GM23338 (cell line): Measurements from ENCODE around the gene HNRNPA1. TPM values are rescaled to one million over a fixed set of nuclear protein-coding genes. Genes with fewer than 3 reads are reported as not detected.
"Not testable (repeated sequence)": the region's sequence is repeated elsewhere in the genome, so short reads cannot be mapped to it uniquely, and the experiment has no call there.

Experiments
- ATAC-seq: fragments of 200-7000 bp; cut with Tn5 transposase; 3 replicates; pipeline ENCODE4 v1.9.1; 2020
- DNase-seq: peaks from one replicate; pipeline ENCODE4 v3.0.0-alpha.2; 2015; ENCODE audit warnings: low spot score
- H2AFZ ChIP-seq: fragments of 200-600 bp; sonication (generic); 2 replicates; pipeline ENCODE4 v1.8.0; 2016; ENCODE audit warnings: antibody characterized with exemption, mild to moderate bottlenecking, moderate library complexity
- H3F3A ChIP-seq: fragments of 200-600 bp; sonication (generic); replicated peaks from 2 replicates; pipeline ENCODE4 v1.8.0; 2017; ENCODE audit warnings: antibody characterized with exemption, mixed run types, low read depth
- H3K27ac ChIP-seq: fragments of 200-600 bp; sonication (generic); 2 replicates; pipeline ENCODE4 v1.6.1; 2016; ENCODE audit warnings: low read depth
- H3K27me3 ChIP-seq: fragments of 200-600 bp; sonication (generic); 2 replicates; pipeline ENCODE4 v1.8.0; 2016; ENCODE audit warnings: mild to moderate bottlenecking, mixed run types, moderate library complexity; ENCODE audit not compliant: insufficient read depth
- H3K36me3 ChIP-seq: fragments of 200-600 bp; sonication (generic); 2 replicates; pipeline ENCODE4 v1.8.0; 2016; ENCODE audit warnings: mild to moderate bottlenecking; ENCODE audit not compliant: insufficient read depth
- H3K4me1 ChIP-seq: fragments of 200-600 bp; sonication (generic); 2 replicates; pipeline ENCODE4 v1.8.0; 2016; ENCODE audit warnings: mild to moderate bottlenecking, moderate library complexity; ENCODE audit not compliant: insufficient read depth
- H3K4me2 ChIP-seq: fragments of 200-600 bp; sonication (generic); 2 replicates; pipeline ENCODE4 v1.7.1; 2017; ENCODE audit warnings: mixed run types
- H3K4me3 ChIP-seq: fragments of 200-600 bp; sonication (generic); 2 replicates; pipeline ENCODE4 v1.6.1; 2016; ENCODE audit warnings: mixed run types
- H3K79me2 ChIP-seq: fragments of 200-600 bp; sonication (generic); replicated peaks from 2 replicates; pipeline ENCODE4 v1.8.0; 2017; ENCODE audit warnings: mild to moderate bottlenecking; ENCODE audit not compliant: insufficient read depth
- H3K9me2 ChIP-seq: fragments of 200-600 bp; sonication (generic); 2 replicates; pipeline ENCODE4 v1.8.0; 2017; ENCODE audit not compliant: insufficient read depth
- H4K20me1 ChIP-seq: fragments of 200-600 bp; sonication (generic); replicated peaks from 2 replicates; pipeline ENCODE4 v1.8.0; 2017; ENCODE audit warnings: mild to moderate bottlenecking; ENCODE audit not compliant: insufficient read depth
- H3K27ac Mint-ChIP-seq: 2 replicates; pipeline ENCODE4 v1.8.0; 2020; ENCODE audit warnings: inconsistent platforms, mild to moderate bottlenecking, moderate library complexity, mixed read lengths
- H3K27me3 Mint-ChIP-seq: 3 replicates; pipeline ENCODE4 v1.8.0; 2022; ENCODE audit warnings: low read depth, mild to moderate bottlenecking, moderate library complexity, mixed read lengths, inconsistent platforms; ENCODE audit not compliant: insufficient read depth, poor library complexity
- H3K36me3 Mint-ChIP-seq: 3 replicates; pipeline ENCODE4 v1.8.0; 2021; ENCODE audit warnings: low read depth, mild to moderate bottlenecking, inconsistent platforms, moderate library complexity, mixed read lengths
- H3K4me1 Mint-ChIP-seq: 3 replicates; pipeline ENCODE4 v1.8.0; 2020; ENCODE audit warnings: mild to moderate bottlenecking, inconsistent platforms, mixed read lengths
- H3K4me3 Mint-ChIP-seq: 3 replicates; pipeline ENCODE4 v1.8.0; 2021; ENCODE audit warnings: moderate library complexity, mild to moderate bottlenecking, inconsistent platforms, mixed read lengths
- H3K9me3 Mint-ChIP-seq: 3 replicates; pipeline ENCODE4 v1.8.0; 2020; ENCODE audit warnings: moderate library complexity, mild to moderate bottlenecking, inconsistent platforms, mixed read lengths
- EZH2 ChIP-seq: fragments of 200-600 bp; sonication (generic); IDR thresholded peaks from one replicate; pipeline ENCODE4 v1.8.0; 2017; ENCODE audit warnings: antibody characterized with exemption, mild to moderate bottlenecking, low read depth; ENCODE audit not compliant: unreplicated experiment
- EZH2phosphoT487 ChIP-seq: fragments of 200-600 bp; sonication (generic); IDR thresholded peaks from one replicate; pipeline ENCODE4 v1.8.1; 2018; ENCODE audit warnings: antibody characterized with exemption; ENCODE audit not compliant: unreplicated experiment
- JUNB ChIP-seq: IDR thresholded peaks from one replicate; pipeline ENCODE4 v1.6.1; 2016; ENCODE audit warnings: antibody characterized with exemption; ENCODE audit not compliant: unreplicated experiment
- STAT1 ChIP-seq: IDR thresholded peaks from one replicate; pipeline ENCODE4 v1.6.1; 2016; ENCODE audit warnings: antibody characterized with exemption; ENCODE audit not compliant: unreplicated experiment
- ZNF114 ChIP-seq: fragments of 250-450 bp; sonication (Bioruptor Pico); IDR thresholded peaks from 2 replicates; pipeline ENCODE4 v1.5.0; 2020; ENCODE audit warnings: mild to moderate bottlenecking, moderate library complexity
- polyA plus RNA-seq: library from polyadenylated mRNA; unstranded; fragments of >200 nt; fragmentation: Nextera tagmentation; extraction: Ambion mirVana; gene quantifications from 2 replicates; pipeline ENCODE4 v1.2.1, GENCODE V29; 2016
- total RNA-seq: library from RNA; depleted of rRNA; stranded (reverse); fragments of >200 nt; shearing (Covaris generic); gene quantifications from 2 replicates; pipeline ENCODE4 v1.2.3, GENCODE V29; 2014
- TF ChIP-seq, protein P1 (sequence below): IDR thresholded peaks from 2 replicates; pipeline ENCODE4 v1.6.1; 2016; ENCODE audit warnings: antibody characterized with exemption
- TF ChIP-seq, protein P2 (sequence below): IDR thresholded peaks from one replicate; pipeline ENCODE4 v1.6.1; 2018; ENCODE audit warnings: antibody characterized with exemption; ENCODE audit not compliant: unreplicated experiment
- TF ChIP-seq, protein P3 (sequence below), 2 experiments: fragments of 200-600 bp in 1 of 2; sonication (generic) in 1 of 2; conservative IDR thresholded peaks; 2 replicates each; pipeline versions ENCODE4 v1.5.1 to v1.6.1; 2016 to 2017; ENCODE audit warnings: antibody characterized with exemption in 2 of 2, low read depth in 2 of 2, mild to moderate bottlenecking in 2 of 2, moderate library complexity in 1 of 2

HNRNPA1 gene
- total and polyA plus RNA-seq, 2 experiments from 2014 or later = 1,104 to 2,576 TPM

DNA sequence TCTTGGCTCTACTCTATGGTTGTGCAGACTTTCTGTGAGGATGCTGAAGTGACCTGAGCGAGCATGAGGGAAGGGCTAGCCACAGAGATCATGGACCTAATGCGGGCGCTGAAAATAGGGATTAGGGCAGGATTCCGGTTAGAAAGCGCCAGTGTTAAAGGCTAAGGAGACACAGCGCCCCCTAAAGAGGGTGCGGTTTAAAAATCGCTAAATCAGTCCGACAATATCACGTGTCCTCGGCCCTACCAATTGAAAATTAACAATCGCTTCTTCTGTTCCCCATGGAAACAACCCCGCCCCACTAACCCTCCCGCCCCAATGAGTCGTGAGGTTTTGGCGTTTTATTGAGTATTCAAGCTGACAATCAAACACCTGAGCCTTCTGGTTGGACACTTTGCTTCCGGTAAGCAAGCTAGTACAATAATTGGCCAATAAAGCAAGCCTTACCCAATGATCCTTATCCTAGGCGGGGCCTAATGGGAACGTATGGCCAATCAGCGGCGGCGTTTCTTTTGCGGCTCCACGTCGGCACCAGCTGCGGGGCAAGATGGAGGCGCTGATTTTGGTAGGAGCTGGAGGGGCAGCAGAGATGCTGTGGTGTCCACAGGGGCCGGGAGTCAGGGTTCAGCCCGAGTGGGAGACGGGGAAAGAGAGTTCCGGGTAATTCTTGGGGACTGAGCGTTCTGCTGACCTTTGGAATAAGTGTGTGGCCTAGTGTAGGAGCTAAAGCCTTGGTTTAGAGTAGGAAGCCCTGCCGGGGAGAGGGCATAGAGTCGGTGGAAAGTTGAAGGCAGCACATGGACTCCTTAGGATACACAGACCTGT, 44.3 kb downstream of the HNRNPA1 start, which contains the start of gene COPZ1 (continued):
- TF ChIP-seq, protein P1, sequence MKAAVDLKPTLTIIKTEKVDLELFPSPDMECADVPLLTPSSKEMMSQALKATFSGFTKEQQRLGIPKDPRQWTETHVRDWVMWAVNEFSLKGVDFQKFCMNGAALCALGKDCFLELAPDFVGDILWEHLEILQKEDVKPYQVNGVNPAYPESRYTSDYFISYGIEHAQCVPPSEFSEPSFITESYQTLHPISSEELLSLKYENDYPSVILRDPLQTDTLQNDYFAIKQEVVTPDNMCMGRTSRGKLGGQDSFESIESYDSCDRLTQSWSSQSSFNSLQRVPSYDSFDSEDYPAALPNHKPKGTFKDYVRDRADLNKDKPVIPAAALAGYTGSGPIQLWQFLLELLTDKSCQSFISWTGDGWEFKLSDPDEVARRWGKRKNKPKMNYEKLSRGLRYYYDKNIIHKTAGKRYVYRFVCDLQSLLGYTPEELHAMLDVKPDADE = no peak
- TF ChIP-seq, protein P2, sequence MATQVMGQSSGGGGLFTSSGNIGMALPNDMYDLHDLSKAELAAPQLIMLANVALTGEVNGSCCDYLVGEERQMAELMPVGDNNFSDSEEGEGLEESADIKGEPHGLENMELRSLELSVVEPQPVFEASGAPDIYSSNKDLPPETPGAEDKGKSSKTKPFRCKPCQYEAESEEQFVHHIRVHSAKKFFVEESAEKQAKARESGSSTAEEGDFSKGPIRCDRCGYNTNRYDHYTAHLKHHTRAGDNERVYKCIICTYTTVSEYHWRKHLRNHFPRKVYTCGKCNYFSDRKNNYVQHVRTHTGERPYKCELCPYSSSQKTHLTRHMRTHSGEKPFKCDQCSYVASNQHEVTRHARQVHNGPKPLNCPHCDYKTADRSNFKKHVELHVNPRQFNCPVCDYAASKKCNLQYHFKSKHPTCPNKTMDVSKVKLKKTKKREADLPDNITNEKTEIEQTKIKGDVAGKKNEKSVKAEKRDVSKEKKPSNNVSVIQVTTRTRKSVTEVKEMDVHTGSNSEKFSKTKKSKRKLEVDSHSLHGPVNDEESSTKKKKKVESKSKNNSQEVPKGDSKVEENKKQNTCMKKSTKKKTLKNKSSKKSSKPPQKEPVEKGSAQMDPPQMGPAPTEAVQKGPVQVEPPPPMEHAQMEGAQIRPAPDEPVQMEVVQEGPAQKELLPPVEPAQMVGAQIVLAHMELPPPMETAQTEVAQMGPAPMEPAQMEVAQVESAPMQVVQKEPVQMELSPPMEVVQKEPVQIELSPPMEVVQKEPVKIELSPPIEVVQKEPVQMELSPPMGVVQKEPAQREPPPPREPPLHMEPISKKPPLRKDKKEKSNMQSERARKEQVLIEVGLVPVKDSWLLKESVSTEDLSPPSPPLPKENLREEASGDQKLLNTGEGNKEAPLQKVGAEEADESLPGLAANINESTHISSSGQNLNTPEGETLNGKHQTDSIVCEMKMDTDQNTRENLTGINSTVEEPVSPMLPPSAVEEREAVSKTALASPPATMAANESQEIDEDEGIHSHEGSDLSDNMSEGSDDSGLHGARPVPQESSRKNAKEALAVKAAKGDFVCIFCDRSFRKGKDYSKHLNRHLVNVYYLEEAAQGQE = no peak

DNA sequence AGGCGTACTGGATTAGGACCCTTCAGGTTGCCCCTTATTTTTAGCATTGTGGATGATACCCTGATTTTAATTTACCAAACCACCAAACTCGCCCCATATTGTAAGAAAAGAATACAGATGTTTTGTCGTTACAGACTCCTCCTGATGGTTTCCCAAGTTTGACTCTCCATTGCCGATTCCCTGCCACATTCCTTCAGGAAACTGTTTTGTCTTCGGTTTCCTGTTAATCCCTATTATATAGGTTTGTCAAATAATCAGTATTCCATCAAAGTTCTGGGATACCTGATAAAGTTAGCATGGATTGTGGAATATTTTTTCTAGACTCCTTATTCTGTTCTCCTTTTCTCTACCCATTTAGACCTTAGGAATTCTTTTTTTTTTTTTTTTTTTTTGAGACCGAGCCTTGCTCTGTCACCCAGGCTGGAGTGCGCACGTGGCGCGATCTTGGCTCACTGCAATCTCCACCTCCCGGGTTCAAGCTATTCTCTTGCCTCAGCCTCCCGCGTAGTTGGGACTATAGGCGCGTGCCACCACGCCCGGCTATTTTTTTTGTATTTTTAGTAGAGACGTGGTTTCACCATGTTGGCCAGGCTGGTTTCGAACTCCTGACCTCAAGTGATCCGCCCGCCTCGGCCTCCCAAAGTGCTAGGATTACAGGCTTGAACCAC, 45.0 kb downstream of the HNRNPA1 start:
- peak overlapping the region; percentile 0; the same call in 1 of the 2 replicates for H3K27ac ChIP-seq
- not testable (repeated sequence) for ATAC-seq, H3K9me2 ChIP-seq, H2AFZ ChIP-seq, H3F3A ChIP-seq, H3K36me3 Mint-ChIP-seq, DNase-seq, H3K79me2 ChIP-seq, H4K20me1 ChIP-seq, H3K27me3 Mint-ChIP-seq, H3K27me3 ChIP-seq, H3K9me3 Mint-ChIP-seq, H3K36me3 ChIP-seq
- H3K4me3 ChIP-seq = peak overlapping the region; percentile 53
- H3K4me3 Mint-ChIP-seq = peak overlapping the region; percentile 100
- peaks cover 27% of the 10 kb centered on the region for H3K4me1 Mint-ChIP-seq
- peaks cover 23% of the 10 kb centered on the region for H3K4me1 ChIP-seq
- H3K4me2 ChIP-seq = peak overlapping the region; percentile 74
- peak overlapping the region; percentile 97 for H3K27ac Mint-ChIP-seq

DNA sequence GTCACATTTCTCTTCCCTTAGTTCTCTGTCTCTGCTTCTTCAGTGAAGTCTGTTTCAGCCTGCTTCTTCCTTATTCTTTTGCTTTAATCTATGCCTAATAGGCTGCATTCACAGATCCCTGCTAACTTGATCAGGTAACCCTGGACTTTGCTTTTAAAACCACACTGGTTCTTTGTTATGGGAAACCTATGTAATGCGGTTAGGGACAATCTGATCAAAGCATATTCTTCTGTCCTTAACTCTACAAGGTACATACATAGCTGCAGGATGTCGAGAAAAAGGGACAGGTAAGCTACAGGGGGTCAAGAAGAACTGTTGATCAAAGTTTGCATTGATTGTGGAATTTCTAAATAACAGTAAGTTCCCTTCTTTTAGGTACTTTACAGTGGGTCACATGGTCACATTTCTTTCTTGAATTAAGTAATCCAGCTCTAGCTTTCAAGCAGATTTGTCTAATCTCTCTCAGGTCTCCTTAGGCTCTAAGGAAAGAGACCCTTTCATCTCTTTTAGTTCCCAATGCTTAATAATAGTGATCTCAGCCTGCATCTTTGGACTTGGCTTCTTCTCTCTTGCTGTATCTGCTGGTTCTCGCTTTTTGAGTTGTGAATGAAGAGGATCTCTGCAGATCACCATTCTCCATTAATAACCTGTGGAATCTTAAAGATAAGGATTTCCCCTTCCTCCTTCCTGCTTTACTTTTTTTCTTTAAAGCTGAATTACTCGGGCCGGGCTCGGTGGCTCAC, 48.2 kb downstream of the HNRNPA1 start:
- Histone ChIP-seq H3K9me2 (no peaks in the 10 kb centered on the region), H3K4me1 (peaks cover 27% of the 10 kb centered on the region), H3K27me3 (no peaks in the 10 kb centered on the region), H3K4me2 (peak overlapping the region; percentile 52), H3K79me2 (peaks cover 16% of the 10 kb centered on the region), H2AFZ (no peak overlapping the region), H3F3A (peaks cover 5% of the 10 kb centered on the region), H3K36me3 (no peaks in the 10 kb centered on the region), H4K20me1 (no peaks in the 10 kb centered on the region), H3K27ac (no peak overlapping the region), H3K4me3 (no peak overlapping the region)
- H3K27me3 Mint-ChIP-seq = peaks cover 3% of the 10 kb centered on the region
- no peaks in the 10 kb centered on the region for H3K36me3 Mint-ChIP-seq
- no peak overlapping the region for H3K27ac Mint-ChIP-seq
- H3K4me1 Mint-ChIP-seq = peaks cover 30% of the 10 kb centered on the region
- H3K9me3 Mint-ChIP-seq = no peaks in the 10 kb centered on the region
- no peak overlapping the region for H3K4me3 Mint-ChIP-seq
- DNase-seq = peak; percentile 50
- ATAC-seq = no peak
- TF ChIP-seq JUNB (no peak), EZH2phosphoT487 (no peak), STAT1 (no peak), ZNF114 (CRISPR knock-in tag) (no peak), EZH2 (no peak)
- TF ChIP-seq, protein P3, sequence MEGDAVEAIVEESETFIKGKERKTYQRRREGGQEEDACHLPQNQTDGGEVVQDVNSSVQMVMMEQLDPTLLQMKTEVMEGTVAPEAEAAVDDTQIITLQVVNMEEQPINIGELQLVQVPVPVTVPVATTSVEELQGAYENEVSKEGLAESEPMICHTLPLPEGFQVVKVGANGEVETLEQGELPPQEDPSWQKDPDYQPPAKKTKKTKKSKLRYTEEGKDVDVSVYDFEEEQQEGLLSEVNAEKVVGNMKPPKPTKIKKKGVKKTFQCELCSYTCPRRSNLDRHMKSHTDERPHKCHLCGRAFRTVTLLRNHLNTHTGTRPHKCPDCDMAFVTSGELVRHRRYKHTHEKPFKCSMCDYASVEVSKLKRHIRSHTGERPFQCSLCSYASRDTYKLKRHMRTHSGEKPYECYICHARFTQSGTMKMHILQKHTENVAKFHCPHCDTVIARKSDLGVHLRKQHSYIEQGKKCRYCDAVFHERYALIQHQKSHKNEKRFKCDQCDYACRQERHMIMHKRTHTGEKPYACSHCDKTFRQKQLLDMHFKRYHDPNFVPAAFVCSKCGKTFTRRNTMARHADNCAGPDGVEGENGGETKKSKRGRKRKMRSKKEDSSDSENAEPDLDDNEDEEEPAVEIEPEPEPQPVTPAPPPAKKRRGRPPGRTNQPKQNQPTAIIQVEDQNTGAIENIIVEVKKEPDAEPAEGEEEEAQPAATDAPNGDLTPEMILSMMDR (conservative IDR thresholded peaks at IDR 0.05; ENCODE audit: low read depth in 2 of 2) = no peak
- TF ChIP-seq, protein P2 = no peak
